Measurements from ENCODE around the gene NOS1. TPM values are rescaled to one million over a fixed set of nuclear protein-coding genes. Genes with fewer than 3 reads are reported as not detected.
"Not testable (repeated sequence)": the region's sequence is repeated elsewhere in the genome, so short reads cannot be mapped to it uniquely, and the experiment has no call there.

The NOS1 gene
- total RNA-seq, 1 donor from 2014 or later, result 0.05 TPM

DNA sequence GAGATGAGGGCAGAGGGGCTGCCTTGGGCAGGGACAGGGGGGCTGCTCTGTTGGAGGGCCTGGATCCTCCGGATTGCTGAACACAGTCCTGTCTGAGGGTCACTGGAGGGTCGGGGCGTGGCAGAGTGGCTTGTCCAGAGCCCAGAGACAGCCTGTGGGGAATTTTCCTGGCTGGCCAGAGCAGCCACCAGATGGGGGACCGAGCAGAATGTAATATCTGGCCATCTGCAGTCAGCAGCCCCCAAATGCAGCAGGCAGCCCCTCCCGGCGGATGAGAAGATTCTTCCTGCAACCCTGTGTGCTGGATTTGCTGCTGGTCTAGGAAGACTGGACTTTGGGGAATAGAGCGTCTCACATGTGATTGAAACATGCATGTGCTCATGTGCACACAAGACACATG, 23.3 kb upstream of the NOS1 start:
- H3K4me1 Mint-ChIP-seq (ENCODE audit: unreplicated experiment), result no peaks in the 10 kb centered on the region
- no peak overlapping the region for H3K4me3 Mint-ChIP-seq (ENCODE audit: unreplicated experiment)
- H3K9me3 Mint-ChIP-seq (ENCODE audit: unreplicated experiment), result no peaks in the 10 kb centered on the region
- TF ChIP-seq, protein P1, sequence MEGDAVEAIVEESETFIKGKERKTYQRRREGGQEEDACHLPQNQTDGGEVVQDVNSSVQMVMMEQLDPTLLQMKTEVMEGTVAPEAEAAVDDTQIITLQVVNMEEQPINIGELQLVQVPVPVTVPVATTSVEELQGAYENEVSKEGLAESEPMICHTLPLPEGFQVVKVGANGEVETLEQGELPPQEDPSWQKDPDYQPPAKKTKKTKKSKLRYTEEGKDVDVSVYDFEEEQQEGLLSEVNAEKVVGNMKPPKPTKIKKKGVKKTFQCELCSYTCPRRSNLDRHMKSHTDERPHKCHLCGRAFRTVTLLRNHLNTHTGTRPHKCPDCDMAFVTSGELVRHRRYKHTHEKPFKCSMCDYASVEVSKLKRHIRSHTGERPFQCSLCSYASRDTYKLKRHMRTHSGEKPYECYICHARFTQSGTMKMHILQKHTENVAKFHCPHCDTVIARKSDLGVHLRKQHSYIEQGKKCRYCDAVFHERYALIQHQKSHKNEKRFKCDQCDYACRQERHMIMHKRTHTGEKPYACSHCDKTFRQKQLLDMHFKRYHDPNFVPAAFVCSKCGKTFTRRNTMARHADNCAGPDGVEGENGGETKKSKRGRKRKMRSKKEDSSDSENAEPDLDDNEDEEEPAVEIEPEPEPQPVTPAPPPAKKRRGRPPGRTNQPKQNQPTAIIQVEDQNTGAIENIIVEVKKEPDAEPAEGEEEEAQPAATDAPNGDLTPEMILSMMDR (IDR thresholded peaks at IDR 0.05), result no peak
- H3K27ac Mint-ChIP-seq (ENCODE audit: unreplicated experiment), result no peak overlapping the region
- no peaks in the 10 kb centered on the region for H3K27me3 Mint-ChIP-seq (ENCODE audit: unreplicated experiment)
- no peaks in the 10 kb centered on the region for H3K36me3 Mint-ChIP-seq (ENCODE audit: unreplicated experiment)
- no peak for DNase-seq (ENCODE audit: extremely low spot score, unreplicated experiment)

GRCh38 chr12:117380083-117380482, 18.7 kb upstream of the NOS1 start:
- H3K4me3 Mint-ChIP-seq (ENCODE audit: unreplicated experiment), result no peak overlapping the region
- H3K27ac Mint-ChIP-seq (ENCODE audit: unreplicated experiment), result no peak overlapping the region
- no peak for DNase-seq (ENCODE audit: extremely low spot score, unreplicated experiment)
- no peaks in the 10 kb centered on the region for H3K4me1 Mint-ChIP-seq (ENCODE audit: unreplicated experiment)
- no peaks in the 10 kb centered on the region for H3K27me3 Mint-ChIP-seq (ENCODE audit: unreplicated experiment)
- TF ChIP-seq, protein P1 (IDR thresholded peaks at IDR 0.05), result no peak
- H3K9me3 Mint-ChIP-seq (ENCODE audit: unreplicated experiment), result peaks cover 4% of the 10 kb centered on the region
- no peaks in the 10 kb centered on the region for H3K36me3 Mint-ChIP-seq (ENCODE audit: unreplicated experiment)

DNA sequence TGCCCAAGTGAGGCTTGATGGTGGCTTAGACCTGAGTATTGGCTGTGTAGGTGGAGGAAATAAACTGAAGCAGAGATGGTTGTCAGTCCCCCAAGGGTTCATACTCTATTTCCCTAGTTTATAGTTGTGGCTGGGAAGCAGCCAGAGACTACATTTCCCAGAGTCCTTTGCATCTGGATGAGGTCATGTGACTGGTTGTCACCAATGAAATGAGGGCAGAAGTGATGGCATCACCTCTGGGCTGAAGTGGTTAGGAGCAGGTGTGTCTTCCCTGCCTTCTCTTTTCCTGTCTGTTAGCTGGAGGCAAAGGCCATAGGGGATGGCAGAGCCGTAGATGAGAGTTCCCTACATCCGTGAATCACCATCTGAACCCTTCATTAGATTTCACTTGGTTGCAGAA, 16.3 kb upstream of the NOS1 start:
- TF ChIP-seq, protein P1 (IDR thresholded peaks at IDR 0.05), result no peak

DNA sequence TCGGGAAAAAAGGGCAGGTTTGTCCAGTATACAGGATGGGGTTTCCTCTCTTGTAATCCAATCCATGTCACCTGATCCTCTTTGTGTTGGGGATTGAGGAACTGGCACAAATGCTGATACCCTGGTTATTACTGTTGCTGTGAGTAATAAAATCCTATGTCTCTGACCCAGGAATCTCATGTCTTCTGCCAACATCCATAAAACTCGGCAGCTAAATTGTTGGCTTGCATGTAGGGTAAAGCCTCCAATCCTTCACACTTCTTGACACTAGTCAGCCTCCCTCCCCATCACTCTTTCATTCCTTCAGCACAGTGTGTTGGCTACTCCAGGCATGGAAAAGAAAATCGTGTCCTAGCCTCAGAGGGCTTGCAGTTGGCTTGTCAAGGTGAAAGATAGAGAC, 9.2 kb upstream of the NOS1 start:
- Mint-ChIP-seq H3K36me3 (ENCODE audit: unreplicated experiment) (no peaks in the 10 kb centered on the region), H3K4me3 (ENCODE audit: unreplicated experiment) (no peak overlapping the region), H3K9me3 (ENCODE audit: unreplicated experiment) (peaks cover 7% of the 10 kb centered on the region), H3K27ac (ENCODE audit: unreplicated experiment) (no peak overlapping the region), H3K4me1 (ENCODE audit: unreplicated experiment) (no peaks in the 10 kb centered on the region), H3K27me3 (ENCODE audit: unreplicated experiment) (peaks cover 14% of the 10 kb centered on the region)
- no peak for DNase-seq (ENCODE audit: extremely low spot score, unreplicated experiment)
- TF ChIP-seq, protein P1 (IDR thresholded peaks at IDR 0.05), result no peak

More for the DNA sequence above, 16.3 kb upstream of the NOS1 start:
- Mint-ChIP-seq H3K4me1 (ENCODE audit: unreplicated experiment) (no peaks in the 10 kb centered on the region), H3K27ac (ENCODE audit: unreplicated experiment) (no peak overlapping the region), H3K4me3 (ENCODE audit: unreplicated experiment) (no peak overlapping the region), H3K9me3 (ENCODE audit: unreplicated experiment) (peaks cover 7% of the 10 kb centered on the region), H3K27me3 (ENCODE audit: unreplicated experiment) (no peaks in the 10 kb centered on the region), H3K36me3 (ENCODE audit: unreplicated experiment) (no peaks in the 10 kb centered on the region)
- no peak for DNase-seq (ENCODE audit: extremely low spot score, unreplicated experiment)

- not testable (repeated sequence) for H3K4me3 Mint-ChIP-seq (ENCODE audit: unreplicated experiment); DNase-seq (ENCODE audit: extremely low spot score, unreplicated experiment); H3K9me3 Mint-ChIP-seq (ENCODE audit: unreplicated experiment); H3K4me1 Mint-ChIP-seq (ENCODE audit: unreplicated experiment); H3K27ac Mint-ChIP-seq (ENCODE audit: unreplicated experiment); H3K36me3 Mint-ChIP-seq (ENCODE audit: unreplicated experiment)
- peaks cover 19% of the 10 kb centered on the region for H3K27me3 Mint-ChIP-seq (ENCODE audit: unreplicated experiment)
Observed at GRCh38 chr12:117370000-117370399, 8.6 kb upstream of the NOS1 start.

Data from osteocyte (in vitro differentiated cells).